GM04504 (cell line): Measurements from ENCODE around the gene GREB1L.

Experiments
- DNase-seq: peaks from one replicate; pipeline ENCODE4 v3.0.0-alpha.2; 2012; ENCODE audit warnings: low read depth

GREB1L gene

GRCh38 chr18:21450503-21450902 is 208.5 kb downstream of the GREB1L start:
- DNase-seq, result no peak

GRCh38 chr18:21450913-21451312 is 208.9 kb downstream of the GREB1L start:
- DNase-seq, result no peak

GRCh38 chr18:21451851-21452250 is 209.8 kb downstream of the GREB1L start:
- DNase-seq, result no peak

GRCh38 chr18:21452276-21452780 is 210.3 kb downstream of the GREB1L start:
- no peak for DNase-seq

GRCh38 chr18:21452796-21453510 is 210.9 kb downstream of the GREB1L start:
- peak; percentile 52 for DNase-seq

GRCh38 chr18:21453511-21453901 is 211.5 kb downstream of the GREB1L start:
- no peak for DNase-seq

- no peak for DNase-seq
Measured at GRCh38 chr18:21454725-21455124, 212.7 kb downstream of the GREB1L start.

GRCh38 chr18:21456428-21457178 is 214.6 kb downstream of the GREB1L start:
- no peak for DNase-seq

- DNase-seq, result no peak
Measured at GRCh38 chr18:21457179-21457535, 215.1 kb downstream of the GREB1L start.

- no peak for DNase-seq
Measured at GRCh38 chr18:21458310-21458709, 216.3 kb downstream of the GREB1L start.

GRCh38 chr18:21458788-21459187 is 216.8 kb downstream of the GREB1L start:
- no peak for DNase-seq

GRCh38 chr18:21459706-21460286 is 217.8 kb downstream of the GREB1L start:
- no peak for DNase-seq

GRCh38 chr18:21461460-21461859 is 219.4 kb downstream of the GREB1L start:
- no peak for DNase-seq

- DNase-seq, result no peak
Measured at GRCh38 chr18:21463718-21464117, 221.7 kb downstream of the GREB1L start.

- DNase-seq, result no peak
Measured at GRCh38 chr18:21468514-21469164, 226.6 kb downstream of the GREB1L start.

- no peak for DNase-seq
Measured at GRCh38 chr18:21472741-21473140, 230.7 kb downstream of the GREB1L start.

- no peak for DNase-seq
Measured at GRCh38 chr18:21474621-21475020, 232.6 kb downstream of the GREB1L start.

- no peak for DNase-seq
Measured at GRCh38 chr18:21479721-21480120, 237.7 kb downstream of the GREB1L start.

GRCh38 chr18:21481739-21482138 is 239.7 kb downstream of the GREB1L start:
- DNase-seq, result no peak

GRCh38 chr18:21483051-21483450 is 241.0 kb downstream of the GREB1L start:
- DNase-seq, result no peak

- no peak for DNase-seq
Measured at GRCh38 chr18:21484851-21485636, 243.0 kb downstream of the GREB1L start.
